DOHH2 (cell line): Measurements from ENCODE around the gene SIRPG.

Experiments used
- EZH2phosphoT487 ChIP-seq: fragments of 200-600 bp; sonication (generic); IDR thresholded peaks from 2 replicates; pipeline ENCODE4 v1.6.1; 2017; ENCODE audit warnings: borderline replicate concordance, mild to moderate bottlenecking, antibody characterized with exemption, low read length, moderate library complexity, mixed read lengths
- TF ChIP-seq, protein P1 (sequence below): fragments of 200-600 bp; sonication (generic); IDR thresholded peaks from one replicate; pipeline ENCODE4 v1.5.1; 2014; ENCODE audit warnings: antibody characterized with exemption, mild to moderate bottlenecking, low read depth, low read length; ENCODE audit not compliant: poor library complexity, severe bottlenecking

DNA sequence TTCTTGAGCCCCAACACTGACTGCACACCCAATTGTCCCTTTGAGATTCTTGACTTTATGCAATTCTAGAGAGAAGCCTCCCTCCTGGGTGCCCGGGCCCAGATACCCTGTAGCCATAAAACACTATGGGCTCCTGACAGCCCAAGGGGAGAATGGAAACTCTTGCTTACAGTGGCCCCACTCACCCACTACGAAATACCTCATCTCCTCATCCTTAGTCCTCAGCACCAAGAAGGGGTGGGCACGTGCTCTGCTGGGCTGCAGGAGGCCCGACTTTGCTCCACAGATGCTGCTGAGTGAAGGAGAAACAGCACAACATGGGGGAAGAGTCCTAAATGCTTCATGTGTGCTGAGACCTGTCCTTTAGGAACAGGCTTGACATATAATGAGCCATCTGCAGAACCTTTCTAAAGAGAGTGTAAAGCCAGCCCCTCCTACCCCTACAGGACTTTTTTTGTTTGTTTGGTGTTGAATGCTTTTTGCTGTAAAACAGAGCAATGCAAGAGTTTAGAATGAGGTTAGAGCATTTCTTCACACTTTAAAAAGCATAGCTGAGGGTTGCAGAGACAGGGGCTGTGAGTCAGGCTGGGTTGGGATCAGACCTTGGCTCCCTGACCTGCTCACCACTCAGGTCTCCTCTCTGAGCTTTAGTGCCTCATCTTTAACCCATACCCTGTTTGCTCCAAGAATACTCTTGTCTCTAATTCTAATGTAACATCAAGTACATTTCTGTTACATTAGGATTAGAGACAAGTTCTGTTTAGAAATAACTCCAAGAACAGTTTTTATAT lies 17.6 kb upstream of the SIRPG start:
- TF ChIP-seq, protein P1, sequence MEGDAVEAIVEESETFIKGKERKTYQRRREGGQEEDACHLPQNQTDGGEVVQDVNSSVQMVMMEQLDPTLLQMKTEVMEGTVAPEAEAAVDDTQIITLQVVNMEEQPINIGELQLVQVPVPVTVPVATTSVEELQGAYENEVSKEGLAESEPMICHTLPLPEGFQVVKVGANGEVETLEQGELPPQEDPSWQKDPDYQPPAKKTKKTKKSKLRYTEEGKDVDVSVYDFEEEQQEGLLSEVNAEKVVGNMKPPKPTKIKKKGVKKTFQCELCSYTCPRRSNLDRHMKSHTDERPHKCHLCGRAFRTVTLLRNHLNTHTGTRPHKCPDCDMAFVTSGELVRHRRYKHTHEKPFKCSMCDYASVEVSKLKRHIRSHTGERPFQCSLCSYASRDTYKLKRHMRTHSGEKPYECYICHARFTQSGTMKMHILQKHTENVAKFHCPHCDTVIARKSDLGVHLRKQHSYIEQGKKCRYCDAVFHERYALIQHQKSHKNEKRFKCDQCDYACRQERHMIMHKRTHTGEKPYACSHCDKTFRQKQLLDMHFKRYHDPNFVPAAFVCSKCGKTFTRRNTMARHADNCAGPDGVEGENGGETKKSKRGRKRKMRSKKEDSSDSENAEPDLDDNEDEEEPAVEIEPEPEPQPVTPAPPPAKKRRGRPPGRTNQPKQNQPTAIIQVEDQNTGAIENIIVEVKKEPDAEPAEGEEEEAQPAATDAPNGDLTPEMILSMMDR = no peak
- no peak for TF ChIP-seq EZH2phosphoT487
